GM19099 (cell line): ENCODE data around the gene TRMT5.

Experiments
- POLR2A ChIP-seq: IDR thresholded peaks from 3 replicates; pipeline ENCODE4 v1.6.1; 2011; ENCODE audit warnings: low read depth; ENCODE audit not compliant: insufficient read length; ENCODE audit errors: extremely low read depth

Gene TRMT5

GRCh38 chr14:60972295-60972694, 8.6 kb downstream of the TRMT5 start:
- TF ChIP-seq POLR2A = no peak

DNA sequence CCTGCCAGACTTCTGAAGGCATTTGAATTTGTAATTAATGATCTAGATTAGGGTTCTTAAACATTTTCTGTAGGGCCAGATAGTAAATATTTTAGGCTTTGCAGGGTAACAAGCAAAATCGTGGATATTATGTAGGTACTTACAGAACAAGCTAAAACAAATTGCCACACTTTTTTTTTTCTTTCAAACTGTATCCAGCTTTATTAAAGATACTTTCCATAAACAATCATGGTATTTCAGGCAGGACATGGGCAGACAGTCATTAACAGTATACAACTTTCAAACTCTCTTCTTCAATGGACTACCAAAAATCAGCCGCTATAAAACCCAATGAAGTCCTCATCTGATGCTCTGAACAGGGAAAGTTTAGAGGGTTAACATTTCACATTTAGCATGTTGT, 9.6 kb downstream of the TRMT5 start:
- TF ChIP-seq POLR2A = no peak

- no peak for TF ChIP-seq POLR2A
Observed at GRCh38 chr14:60970146-60970545, 10.7 kb downstream of the TRMT5 start.

DNA sequence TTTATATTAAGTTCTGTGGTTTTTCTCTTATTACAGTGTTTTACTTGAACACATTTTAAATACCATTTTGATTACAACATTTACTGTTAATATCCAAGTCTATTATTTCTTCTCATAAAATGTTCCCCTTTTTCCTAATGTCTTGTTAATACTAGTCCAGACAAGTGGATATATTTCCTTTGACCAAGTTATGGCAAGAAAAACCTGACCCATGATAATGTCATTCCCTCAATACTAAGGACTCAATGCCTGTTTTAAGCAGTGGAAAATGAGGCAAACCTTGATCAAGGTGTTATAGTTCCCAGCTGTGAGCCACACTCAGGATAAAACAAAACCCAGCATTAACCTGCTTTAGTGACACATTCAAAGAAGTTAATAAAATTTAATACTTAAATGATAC, 12.2 kb downstream of the TRMT5 start:
- TF ChIP-seq POLR2A = no peak

DNA sequence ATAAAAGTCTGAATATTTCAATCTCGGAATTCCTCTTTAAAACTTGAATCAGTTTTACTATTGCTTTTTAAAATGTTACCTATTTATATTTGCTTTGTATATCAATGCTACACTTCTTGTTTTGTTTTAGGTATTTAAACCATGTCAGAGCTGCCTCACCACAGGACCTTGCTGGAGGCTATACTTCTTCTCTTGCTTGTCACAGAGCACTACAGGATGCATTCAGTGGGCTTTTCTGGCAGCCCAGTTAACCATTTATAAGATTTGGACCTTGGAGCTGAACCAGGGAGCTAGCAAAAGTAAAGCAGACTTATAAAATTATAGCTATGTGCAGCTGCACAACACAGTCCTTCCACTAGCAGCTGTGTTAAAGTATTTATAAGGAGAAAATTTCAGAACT, 12.8 kb downstream of the TRMT5 start:
- no peak for TF ChIP-seq POLR2A

DNA sequence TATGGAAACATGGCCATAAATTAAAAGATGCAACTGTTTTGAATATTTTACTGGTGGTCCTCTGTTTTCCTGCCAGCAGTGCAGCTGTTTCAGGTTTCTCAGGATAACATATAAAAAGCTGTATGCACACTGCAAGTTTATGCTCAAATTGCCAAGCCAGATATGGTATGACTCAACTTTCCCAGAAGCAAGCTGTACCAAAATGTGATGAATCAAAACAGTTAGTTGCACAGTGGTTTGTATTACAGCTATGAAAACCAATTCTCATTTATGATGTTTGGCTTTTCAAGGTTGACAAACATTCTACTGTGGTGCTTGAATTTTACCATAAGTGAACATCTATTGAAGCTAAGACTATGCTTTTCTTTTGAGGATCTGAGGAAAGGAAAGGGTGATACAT, 15.5 kb downstream of the TRMT5 start:
- TF ChIP-seq POLR2A = no peak

DNA sequence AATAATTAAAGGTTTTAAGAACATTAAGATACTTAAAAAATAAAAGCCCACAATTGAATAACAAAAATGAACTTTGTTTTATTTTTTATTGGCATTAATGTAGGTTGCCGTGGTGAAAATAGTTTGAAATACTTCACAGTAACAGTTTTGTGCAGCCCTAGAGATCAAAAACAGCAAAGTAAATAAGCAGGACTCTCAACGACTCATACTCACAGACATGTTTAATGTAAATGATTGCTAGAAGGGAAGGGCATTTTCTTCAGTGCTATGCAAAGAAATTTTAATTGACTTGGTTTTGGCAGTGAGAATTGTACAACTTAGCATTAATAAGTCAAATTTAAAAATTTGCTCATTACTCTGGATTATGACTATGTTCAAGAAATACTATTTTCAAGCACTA, 16.0 kb downstream of the TRMT5 start:
- no peak for TF ChIP-seq POLR2A

DNA sequence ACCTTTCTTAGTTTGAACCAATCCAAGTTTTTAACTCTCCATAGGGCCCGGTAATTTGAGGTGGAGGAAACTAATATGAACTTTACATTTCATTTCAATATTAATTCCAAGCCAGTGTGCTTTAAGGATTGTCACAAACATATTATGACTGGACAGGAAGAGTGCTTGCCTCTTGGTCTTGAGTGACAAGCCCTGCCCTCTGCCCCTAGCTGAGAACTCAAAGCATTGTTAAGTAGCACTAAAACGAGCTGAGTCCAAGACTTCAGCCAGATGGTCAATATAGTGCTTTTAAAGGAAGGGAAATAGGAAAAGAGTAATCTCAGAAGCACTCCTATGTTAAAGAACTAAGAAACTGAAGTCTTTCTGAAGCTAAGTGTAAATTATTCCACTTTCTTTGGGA, 17.1 kb downstream of the TRMT5 start:
- no peak for TF ChIP-seq POLR2A

- TF ChIP-seq POLR2A = no peak
Observed at GRCh38 chr14:60958146-60958545, 22.7 kb downstream of the TRMT5 start.

GRCh38 chr14:60956632-60957031, 24.2 kb downstream of the TRMT5 start:
- TF ChIP-seq POLR2A = no peak

DNA sequence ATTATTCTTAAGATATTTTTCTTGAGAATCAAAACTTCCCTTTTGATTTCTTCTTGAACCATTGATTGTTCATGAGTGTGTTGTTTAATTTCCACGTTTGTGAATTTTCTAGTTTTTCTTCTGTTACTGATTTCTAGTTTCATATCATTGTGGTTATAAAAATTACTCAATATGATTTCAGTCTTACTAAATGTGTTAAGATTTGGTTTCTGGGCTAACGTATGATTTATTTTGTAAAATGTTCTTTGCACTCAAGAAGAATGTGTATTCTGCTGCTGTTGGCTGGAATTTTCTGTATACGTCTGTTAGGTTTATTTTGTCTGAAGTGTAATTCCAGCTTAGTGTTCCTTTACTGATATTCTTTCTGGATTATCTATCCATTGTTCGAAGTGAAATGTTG, 24.7 kb downstream of the TRMT5 start:
- TF ChIP-seq POLR2A = no peak

- TF ChIP-seq POLR2A = no peak
Observed at GRCh38 chr14:60951776-60952435, 29.0 kb downstream of the TRMT5 start.

DNA sequence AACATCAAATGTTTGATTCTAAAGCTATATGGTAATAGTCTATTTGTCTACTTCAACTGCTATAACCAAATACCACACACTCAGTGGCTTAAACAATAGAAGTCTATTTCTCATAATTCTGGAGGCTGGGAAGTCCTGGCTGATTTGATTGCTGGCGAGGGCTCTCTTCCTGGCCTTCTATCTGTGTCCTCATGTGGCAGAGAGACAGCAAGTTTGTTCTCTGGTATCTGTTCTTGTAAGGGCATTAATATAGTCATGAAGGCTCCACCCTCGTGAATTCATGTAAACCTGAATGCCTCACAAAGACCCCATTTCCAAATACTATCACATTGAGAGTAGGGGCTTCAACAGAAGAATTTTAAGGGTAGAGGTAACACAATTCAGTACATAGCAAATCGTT, 34.1 kb downstream of the TRMT5 start:
- TF ChIP-seq POLR2A = no peak

- TF ChIP-seq POLR2A = no peak
Observed at GRCh38 chr14:60945984-60946383, 34.9 kb downstream of the TRMT5 start.

- no peak for TF ChIP-seq POLR2A
Observed at GRCh38 chr14:60944204-60944603, 36.7 kb downstream of the TRMT5 start.

DNA sequence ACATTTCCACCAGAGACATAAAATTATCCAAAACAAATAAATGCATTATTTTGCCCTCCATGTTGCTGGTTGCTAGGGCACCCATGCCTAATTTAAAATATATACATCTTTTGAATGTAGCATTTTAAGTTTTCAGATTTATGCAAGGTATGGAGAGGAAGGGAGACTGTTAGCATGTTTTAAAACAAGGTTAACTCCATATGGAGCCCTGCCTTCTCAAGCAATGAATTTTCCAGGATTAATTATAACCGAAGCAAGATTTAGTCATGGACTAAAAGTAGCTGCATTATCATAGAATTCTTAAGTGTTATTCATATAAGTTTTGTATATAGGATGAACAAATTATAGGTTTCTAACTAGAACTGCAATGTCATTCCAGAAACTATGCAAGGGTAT, 37.2 kb downstream of the TRMT5 start:
- TF ChIP-seq POLR2A = no peak

GRCh38 chr14:60935319-60935718, 45.6 kb downstream of the TRMT5 start:
- TF ChIP-seq POLR2A = no peak
